Measurements from ENCODE around the gene GULP1.
"Not testable (repeated sequence)": the region's sequence is repeated elsewhere in the genome, so short reads cannot be mapped to it uniquely, and the experiment has no call there.

Gene GULP1

DNA sequence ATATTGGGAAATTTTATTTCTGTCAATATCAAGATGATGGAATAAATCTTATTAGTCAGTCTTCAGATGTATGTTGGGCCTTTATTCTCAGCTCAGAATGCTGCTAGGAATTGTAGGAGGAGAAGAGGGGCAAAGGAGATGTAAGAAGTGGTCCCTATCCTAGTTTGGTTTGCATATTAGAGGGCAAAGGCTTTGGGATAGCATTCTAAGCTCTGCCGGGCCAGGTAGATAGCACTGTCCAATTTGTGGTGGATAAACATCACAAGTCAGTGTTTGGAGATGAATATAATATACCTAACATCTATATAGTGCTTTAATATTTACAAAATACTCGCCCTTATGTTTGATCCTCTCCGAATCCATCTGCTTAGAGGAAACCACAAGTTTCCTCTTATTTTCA is 149.2 kb downstream of the GULP1 start:
- in situ Hi-C loops (cut with HindIII; ENCODE audit: low pct_ligation_motif_present, low pct_unique_long_range_greater_than_20kb, low sequenced_read_pairs), result no loop called here
- DNase-seq, result no peak

DNA sequence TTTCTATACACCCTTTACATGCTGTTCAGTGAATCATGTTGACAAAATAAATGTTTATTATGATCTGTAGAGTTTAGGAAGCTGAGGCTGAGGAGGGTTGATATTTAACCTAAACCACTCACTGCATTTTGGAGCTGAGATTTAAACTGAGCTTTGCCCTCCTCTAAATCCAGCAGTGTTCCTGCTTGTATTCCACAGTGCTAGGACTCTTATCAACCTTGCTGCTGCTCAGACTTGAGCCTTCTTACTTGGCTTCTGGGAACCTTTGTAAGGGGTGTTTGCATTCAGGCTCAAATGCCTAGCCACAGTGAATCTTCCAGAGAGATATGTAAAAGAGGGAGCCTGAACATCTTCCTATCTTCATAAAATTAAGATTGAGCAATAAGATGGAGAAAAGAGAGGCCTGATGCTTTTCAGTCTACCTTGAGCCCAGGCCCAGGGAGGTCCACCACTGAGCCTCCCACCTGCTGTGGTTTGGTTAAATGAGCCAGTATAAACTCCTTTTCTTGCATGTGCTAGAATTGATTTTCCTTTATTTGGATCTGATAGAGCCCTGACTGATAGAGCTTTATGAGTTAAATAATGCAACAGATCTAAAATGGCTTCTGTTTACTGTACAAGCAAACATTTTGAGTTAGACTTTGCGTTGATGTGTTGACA is 149.7 kb downstream of the GULP1 start:
- no peak for DNase-seq
- in situ Hi-C loops (cut with HindIII; ENCODE audit: low pct_ligation_motif_present, low pct_unique_long_range_greater_than_20kb, low sequenced_read_pairs), result no loop called here

DNA sequence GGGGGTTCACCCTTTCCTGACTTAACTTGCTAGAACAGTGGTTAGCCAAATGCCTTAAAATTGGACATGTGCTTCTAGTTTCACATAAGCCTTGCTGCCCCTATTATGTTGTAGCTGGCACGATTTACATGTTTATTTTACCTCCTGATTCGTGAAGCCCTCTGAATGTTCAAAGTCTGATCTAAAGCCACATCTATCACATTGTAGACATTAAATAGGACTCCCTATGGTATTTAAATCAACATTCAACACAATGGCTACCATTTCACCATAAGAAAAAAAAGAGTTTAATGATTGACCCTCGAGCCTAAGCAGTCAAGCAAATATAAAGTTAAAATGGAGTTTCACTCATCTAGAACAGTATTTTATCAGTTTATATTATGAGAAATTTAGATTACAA is 151.5 kb downstream of the GULP1 start:
- in situ Hi-C loops (cut with HindIII; ENCODE audit: low pct_ligation_motif_present, low pct_unique_long_range_greater_than_20kb, low sequenced_read_pairs), result no loop called here
- DNase-seq, result no peak

DNA sequence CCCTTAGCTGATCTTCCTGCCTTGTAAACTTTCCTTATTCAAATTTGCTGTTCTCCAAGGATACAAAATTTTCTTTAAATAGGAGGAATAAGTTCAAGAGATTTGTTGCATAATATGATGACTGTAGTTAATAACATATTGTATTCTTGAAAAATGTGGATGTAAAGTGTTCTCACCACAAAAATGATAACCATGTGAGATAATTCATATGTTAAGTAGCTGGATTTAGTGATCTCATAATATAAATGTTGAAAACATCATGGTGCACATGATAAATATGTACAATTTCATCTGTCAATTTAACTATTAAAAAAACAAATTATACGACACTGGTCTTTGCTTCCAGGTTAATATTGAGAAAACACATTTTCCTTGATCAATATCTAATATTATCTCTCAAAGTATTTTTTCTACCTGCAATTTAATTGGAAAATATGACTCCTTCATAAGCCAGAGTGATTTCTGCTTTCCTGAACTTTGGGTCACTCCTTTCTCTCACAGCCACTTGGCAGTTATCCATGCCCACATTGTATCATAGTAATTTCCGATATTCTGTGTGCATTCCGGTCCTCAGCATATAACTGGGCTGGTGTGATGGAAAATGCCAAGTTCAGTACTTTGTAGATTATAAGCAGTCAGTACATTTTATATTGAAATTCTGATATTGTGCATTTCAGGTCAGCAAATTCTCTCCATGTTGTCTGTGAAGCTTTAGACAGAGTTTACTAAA is 152.6 kb downstream of the GULP1 start:
- no peak for DNase-seq
- in situ Hi-C loops (cut with HindIII; ENCODE audit: low pct_ligation_motif_present, low pct_unique_long_range_greater_than_20kb, low sequenced_read_pairs), result no loop called here

DNA sequence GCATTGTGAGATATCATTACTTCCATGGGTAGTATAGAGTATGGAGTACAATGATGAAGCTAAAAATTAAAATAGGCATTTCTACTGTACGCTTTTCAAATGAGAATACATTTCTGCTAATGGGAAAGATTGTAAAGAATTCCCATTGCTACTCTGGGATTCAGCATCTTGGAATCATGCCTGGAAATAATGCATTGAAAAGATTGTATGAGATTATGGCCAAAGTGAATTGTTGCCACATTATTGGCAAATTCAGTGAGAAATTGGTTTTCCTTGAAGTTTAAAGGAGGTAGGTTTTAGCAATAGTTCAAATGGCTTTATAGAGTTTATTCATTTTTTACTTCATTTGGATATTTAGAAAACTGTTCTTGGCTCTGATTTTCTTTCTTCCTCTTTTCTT is 157.9 kb downstream of the GULP1 start:
- in situ Hi-C loops (cut with HindIII; ENCODE audit: low pct_ligation_motif_present, low pct_unique_long_range_greater_than_20kb, low sequenced_read_pairs), result no loop called here
- DNase-seq, result no peak

DNA sequence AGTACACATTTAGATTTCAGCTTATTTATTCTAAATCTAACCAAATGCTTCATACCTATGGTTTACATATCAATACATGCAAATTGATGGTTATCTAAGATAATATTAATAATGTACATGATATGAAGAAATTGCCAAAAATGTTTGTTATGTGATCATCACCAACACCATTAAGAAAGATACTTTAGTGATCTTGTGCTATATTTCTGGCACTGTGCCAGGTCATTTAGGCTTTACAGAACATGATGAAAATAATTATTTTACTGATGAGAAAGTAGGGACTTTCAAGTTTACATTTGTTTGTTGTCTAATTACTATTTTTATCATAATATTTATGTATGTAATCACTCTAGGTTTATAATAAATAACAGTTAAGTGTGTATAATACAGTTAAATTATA is 158.3 kb downstream of the GULP1 start:
- in situ Hi-C loops (cut with HindIII; ENCODE audit: low pct_ligation_motif_present, low pct_unique_long_range_greater_than_20kb, low sequenced_read_pairs), result no loop called here
- no peak for DNase-seq

DNA sequence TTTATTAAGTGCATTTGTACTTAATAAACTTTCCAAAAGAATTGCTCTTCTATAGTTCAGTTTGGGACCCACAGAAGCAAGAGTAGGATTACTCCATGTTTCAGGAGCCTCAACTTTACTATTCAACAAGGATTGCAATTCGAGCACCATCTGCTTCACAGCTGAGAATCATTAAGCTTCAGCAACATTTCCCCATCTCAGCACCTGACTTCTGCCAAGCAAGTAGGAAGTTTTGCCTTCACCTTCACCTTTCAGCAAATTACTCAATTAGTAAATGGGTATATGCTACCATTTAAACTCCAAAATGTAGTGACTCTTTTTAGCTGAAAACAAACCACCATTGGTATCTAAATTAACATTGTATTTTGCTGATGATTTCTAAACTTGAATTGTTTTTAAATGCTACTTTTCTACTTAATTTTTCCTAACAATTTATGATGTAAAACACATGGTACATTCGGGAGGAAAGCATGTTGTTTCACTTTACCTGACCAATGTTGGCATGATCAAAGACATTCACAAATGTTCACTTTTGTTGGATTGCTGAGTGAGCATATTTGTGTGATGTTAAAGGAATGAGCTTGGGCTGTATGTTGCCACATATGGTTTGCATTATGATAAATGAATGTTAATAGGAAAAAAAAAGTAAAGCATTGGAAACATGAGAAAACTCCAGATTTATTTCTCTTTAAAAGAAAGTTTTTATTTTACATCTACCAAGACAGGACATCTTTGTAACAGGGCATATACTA is 159.2 kb downstream of the GULP1 start:
- in situ Hi-C loops (cut with HindIII; ENCODE audit: low pct_ligation_motif_present, low pct_unique_long_range_greater_than_20kb, low sequenced_read_pairs), result no loop called here
- no peak for DNase-seq

DNA sequence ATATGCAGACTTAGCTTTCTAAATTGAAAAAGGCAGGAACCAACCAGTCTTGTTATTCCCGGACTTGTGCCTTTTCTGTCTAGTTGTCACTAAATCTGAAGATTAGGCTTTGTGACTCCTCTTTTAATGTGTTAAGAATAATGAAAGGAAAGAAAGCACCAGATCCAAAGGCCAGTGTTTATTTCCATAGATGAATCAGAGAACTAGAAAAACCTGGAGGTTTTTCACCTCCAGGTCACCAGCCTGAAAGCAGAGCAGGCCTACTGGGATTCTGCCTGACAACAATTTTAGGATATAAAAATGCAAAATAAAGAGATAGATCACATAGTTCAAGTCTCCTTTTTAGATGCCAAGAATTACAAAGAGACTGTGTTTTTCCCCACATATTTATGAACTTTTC is 160.4 kb downstream of the GULP1 start:
- in situ Hi-C loops (cut with HindIII; ENCODE audit: low pct_ligation_motif_present, low pct_unique_long_range_greater_than_20kb, low sequenced_read_pairs), result no loop called here
- no peak for DNase-seq

DNA sequence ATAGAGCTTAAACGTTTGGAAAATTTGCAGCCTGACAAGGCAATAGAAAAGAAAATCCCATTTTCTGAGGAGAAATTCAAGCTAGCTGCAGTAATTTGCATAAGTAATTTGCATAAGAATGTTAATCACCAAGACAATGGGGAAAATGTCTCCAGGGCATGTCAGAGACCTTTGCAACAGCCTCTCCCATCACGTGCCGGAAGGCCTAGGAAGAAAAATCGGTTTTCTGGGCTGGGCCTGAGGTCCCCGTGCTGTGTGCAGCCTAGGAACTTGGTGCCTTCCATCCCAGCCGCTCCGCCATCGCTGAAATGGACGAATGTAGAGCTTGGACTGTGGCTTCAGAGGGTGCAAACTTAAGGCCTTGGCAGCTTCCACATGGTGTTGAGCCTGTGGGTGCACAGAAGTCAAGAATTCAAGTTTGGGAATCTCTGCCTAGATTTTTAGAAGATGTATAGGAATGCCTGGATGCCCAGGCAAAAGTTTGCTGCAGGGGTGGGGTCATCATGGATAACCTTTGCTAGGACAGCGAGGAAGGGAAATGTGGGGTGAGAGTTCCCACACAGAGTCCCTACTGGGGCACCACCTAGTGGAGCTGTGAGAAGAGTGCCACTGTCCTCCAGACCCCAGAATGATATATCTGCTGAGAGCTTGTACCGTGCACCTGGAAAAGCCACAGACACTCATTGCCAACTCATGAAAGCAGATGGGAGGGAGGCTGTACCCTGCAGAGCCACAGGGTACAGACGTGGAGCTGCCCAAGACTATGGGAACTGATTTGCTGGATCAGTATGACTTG is 164.6 kb downstream of the GULP1 start:
- in situ Hi-C loops (cut with HindIII; ENCODE audit: low pct_ligation_motif_present, low pct_unique_long_range_greater_than_20kb, low sequenced_read_pairs), result no loop called here
- DNase-seq, result no peak

DNA sequence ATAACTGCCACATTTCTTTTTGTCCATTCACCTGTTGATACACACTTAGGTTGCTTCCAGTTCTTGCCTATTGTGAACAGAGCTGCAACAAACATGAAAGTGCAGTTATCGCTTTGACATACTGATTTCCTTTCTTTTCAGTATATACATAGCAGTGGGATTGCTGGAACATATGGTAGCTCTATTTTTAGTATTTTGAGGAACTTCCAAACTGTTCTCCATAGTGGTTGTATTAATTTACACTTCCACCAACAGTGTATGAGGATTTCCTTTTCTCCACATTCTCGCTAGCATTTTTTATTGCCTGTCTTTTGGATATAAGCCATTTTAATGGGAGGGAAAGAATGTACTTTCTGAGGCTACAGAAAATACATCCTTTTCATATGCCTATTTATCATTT is 167.4 kb downstream of the GULP1 start:
- no peak for DNase-seq
- in situ Hi-C loops (cut with HindIII; ENCODE audit: low pct_ligation_motif_present, low pct_unique_long_range_greater_than_20kb, low sequenced_read_pairs), result no loop called here

DNA sequence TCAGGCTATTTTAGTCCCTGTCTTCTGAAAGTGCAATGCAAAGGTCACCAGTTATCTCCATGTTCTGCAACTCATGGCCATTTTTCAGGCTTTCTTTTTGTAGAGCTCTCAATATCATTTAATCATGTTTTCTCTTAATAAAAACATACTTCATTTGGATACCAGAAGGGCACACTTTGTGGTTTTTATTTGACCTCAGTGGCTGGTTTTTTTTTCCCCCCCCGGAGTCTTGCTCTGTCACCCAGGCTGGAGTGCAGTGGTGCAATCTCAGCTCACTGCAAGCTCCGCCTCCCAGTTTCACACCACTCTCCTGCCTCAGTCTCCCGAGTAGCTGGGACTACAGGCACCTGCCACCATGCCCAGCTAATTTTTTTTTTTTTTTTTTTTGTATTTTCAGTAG is 174.4 kb downstream of the GULP1 start:
- in situ Hi-C loops (cut with HindIII; ENCODE audit: low pct_ligation_motif_present, low pct_unique_long_range_greater_than_20kb, low sequenced_read_pairs); DNase-seq: not testable (repeated sequence)

DNA sequence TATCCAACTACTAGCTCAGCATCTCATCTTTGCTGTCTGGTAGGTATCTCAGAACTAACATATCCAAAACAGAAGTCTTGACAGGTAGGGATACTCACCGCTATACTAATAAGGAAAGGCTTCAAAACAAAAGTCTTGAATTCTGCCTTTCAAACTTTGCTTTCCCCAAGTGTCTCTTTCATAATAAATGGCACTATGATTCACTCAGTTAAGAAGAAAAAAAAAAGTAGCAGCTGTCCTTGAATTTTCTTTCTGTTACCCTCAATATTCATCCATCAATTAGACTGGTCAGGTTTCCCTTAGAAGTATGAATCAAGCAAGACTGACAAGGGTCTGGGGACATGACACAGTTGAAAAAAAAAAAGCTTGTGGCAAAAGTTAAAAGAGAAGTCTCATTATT is 175.1 kb downstream of the GULP1 start:
- in situ Hi-C loops (cut with HindIII; ENCODE audit: low pct_ligation_motif_present, low pct_unique_long_range_greater_than_20kb, low sequenced_read_pairs), result no loop called here
- no peak for DNase-seq

DNA sequence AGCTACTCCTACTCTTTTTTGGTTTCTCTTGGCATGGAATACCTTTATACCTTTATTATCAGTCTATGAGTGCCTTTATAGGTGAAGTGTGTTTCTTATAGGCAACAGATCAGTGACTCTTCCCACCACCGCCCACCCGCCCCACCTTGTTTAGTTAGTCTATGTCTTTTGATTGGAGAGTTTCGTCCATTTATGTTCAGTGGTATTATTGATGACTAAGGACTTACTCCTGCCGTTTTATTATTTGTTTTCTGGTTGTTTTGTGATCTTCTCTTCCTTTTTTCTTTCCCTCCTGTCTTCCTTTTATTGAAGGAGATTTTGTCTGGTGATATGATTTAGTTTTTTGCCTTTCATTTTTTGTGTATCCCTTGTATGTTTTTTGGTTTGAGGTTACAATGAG is 179.5 kb downstream of the GULP1 start:
- no peak for DNase-seq

DNA sequence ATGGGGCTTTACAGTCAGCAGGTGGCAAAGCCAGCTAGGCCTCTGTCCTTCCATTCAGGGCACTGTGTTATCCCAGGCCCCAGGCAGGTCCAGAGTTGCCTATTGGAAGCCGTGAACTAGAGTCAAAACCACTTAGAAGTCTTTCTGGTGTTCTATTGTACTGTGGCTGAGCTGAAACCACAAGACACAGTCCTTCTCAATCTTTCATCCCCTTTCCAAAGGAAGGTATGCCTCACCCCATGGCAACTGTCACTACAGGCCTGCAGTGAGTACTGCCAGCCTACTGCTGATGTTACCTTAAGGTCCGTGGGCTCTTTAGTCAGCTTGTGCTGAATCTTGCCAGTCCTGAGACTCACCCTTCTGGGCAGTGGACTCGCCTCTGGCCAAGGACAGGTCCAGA is 181.6 kb downstream of the GULP1 start:
- in situ Hi-C loops (cut with HindIII; ENCODE audit: low pct_ligation_motif_present, low pct_unique_long_range_greater_than_20kb, low sequenced_read_pairs), result no loop called here
- DNase-seq, result no peak

More for the DNA sequence above, 179.5 kb downstream of the GULP1 start:
- in situ Hi-C loops (cut with HindIII; ENCODE audit: low pct_ligation_motif_present, low pct_unique_long_range_greater_than_20kb, low sequenced_read_pairs), result no loop called here

DNA sequence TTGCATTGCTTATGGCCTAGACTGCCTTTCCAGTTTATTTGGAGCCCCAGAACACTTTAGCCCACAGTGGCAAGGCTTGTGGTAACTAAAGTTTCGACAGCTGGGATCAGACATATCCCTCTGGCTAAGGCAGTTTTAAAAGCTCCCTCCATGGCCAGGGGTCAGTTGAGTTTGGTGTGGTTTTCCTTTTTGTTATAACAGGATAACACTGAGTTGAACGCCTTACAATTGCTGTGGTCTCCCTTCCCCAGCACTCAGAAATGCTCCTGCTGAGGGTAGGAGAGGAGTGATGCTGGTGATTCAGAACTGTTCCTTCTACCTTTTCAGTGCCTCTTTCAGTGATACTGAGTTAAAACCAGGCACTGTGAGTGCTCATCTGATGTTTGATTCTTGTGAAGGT is 182.6 kb downstream of the GULP1 start:
- in situ Hi-C loops (cut with HindIII; ENCODE audit: low pct_ligation_motif_present, low pct_unique_long_range_greater_than_20kb, low sequenced_read_pairs), result no loop called here

DNA sequence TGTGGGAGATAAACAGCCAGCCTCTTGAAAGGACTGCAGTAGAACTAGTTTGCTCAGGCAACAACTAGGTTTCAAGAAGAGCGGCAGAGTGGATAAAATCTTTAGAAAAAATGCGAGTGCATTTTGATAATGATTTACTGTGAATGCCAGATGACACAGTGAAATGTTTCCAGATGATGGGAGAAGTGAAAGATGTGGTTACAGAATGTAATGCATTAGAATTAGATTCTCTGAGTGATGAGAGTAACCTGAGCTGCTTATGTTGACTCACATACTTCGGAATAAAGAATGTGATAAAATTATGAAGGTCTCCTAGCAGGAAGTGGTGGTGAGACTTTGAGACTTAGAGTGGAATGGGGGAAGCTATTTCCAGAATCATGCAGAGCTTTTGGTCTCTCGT is 184.3 kb downstream of the GULP1 start:
- peak; percentile 98 for DNase-seq
- in situ Hi-C loops (cut with HindIII; ENCODE audit: low pct_ligation_motif_present, low pct_unique_long_range_greater_than_20kb, low sequenced_read_pairs), result no loop called here

More for the DNA sequence above, 182.6 kb downstream of the GULP1 start:
- no peak for DNase-seq

DNA sequence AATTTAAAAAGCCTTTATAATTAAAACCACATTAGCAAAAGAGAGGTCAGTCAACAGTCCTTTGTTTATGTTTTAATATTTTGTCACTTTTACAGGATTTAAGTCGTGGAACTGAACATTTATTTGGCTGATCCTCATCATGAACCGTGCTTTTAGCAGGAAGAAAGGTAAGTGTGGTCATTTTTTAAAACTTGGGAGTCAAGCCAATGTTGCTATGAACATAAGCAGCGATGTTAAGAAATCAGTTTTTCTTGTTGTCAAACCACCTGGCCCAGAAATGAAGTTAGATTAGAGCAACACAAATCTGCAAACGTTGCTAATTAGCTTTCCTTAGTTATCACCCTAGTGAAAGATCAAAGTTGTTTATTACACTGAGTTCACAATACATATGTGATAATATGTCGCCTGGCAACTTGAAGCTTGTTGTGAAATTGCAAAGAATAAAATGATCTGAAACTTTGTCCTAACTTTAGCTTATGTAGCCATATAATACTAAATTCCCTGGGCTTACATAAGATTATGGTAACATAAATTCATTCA is 186.0 kb downstream of the GULP1 start:
- in situ Hi-C loops (cut with HindIII; ENCODE audit: low pct_ligation_motif_present, low pct_unique_long_range_greater_than_20kb, low sequenced_read_pairs), result no loop called here
- DNase-seq, result no peak

DNA sequence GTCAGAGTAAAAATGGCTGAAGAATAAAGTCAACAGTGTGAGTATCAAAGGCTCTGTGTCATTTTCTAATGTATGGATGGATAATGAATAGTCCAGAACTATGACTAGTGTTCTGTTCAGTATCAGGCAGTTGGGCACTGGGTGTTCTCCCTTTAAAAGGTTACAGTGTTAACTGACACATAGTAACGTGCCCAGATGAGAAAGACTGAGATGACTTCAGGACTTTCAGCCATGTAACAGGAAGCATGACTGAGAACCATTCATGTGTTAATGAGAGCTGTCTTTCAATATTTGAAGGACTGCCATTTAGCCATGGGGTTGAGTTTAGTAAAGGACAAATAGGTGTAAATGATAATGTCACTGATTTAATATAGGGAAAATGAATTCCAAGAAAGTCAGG is 187.1 kb downstream of the GULP1 start:
- DNase-seq, result peak; percentile 92
- in situ Hi-C loops (cut with HindIII; ENCODE audit: low pct_ligation_motif_present, low pct_unique_long_range_greater_than_20kb, low sequenced_read_pairs), result no loop called here

DNA sequence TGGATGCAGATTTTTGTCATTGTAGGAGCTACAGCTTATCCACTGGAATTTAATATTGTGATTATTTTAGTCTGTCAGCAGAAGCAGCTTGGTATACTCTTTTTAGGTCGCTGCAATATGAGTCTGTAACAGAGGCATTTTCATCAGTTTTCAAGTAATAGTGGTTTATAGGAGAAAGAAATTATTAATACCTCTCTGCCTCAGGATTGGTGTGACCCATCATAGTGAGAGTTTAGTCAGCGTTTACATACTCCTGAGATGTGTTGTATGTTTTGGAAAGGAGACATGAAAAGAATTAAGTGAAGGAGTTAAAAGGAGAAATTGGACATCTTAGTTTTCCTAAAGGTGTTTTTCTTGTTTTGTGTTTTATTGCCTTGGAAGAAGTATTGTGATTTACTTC is 189.8 kb downstream of the GULP1 start:
- in situ Hi-C loops (cut with HindIII; ENCODE audit: low pct_ligation_motif_present, low pct_unique_long_range_greater_than_20kb, low sequenced_read_pairs), result no loop called here
- no peak for DNase-seq
